GM04504 (cell line): ENCODE data around the gene CD59.
"Not testable (repeated sequence)": the region's sequence is repeated elsewhere in the genome, so short reads cannot be mapped to it uniquely, and the experiment has no call there.

ENCODE experiments used
- DNase-seq: peaks from one replicate; pipeline ENCODE4 v3.0.0-alpha.2; 2012; ENCODE audit warnings: low read depth

Gene CD59

GRCh38 chr11:33665350-33666106 lies 70.7 kb downstream of the CD59 start:
- no peak for DNase-seq

GRCh38 chr11:33664827-33665226 lies 71.4 kb downstream of the CD59 start:
- no peak for DNase-seq

GRCh38 chr11:33664166-33664565 lies 72.1 kb downstream of the CD59 start:
- no peak for DNase-seq

GRCh38 chr11:33663121-33663520 lies 73.1 kb downstream of the CD59 start:
- no peak for DNase-seq

- DNase-seq, result not testable (repeated sequence)
These were observed 74.7 kb downstream of the CD59 start for GRCh38 chr11:33661526-33661925.

GRCh38 chr11:33660962-33661361 lies 75.3 kb downstream of the CD59 start:
- no peak for DNase-seq

- DNase-seq, result no peak
These were observed 76.7 kb downstream of the CD59 start for GRCh38 chr11:33659370-33660139.

- no peak for DNase-seq
These were observed 77.9 kb downstream of the CD59 start for GRCh38 chr11:33658195-33658900.

GRCh38 chr11:33657757-33658156 lies 78.5 kb downstream of the CD59 start:
- no peak for DNase-seq

- no peak for DNase-seq
These were observed 79.5 kb downstream of the CD59 start for GRCh38 chr11:33656768-33657167.

GRCh38 chr11:33655842-33656600 lies 80.2 kb downstream of the CD59 start:
- no peak for DNase-seq

- no peak for DNase-seq
These were observed 81.6 kb downstream of the CD59 start for GRCh38 chr11:33654594-33654993.
